Measurements from ENCODE around the gene IVD.
"Not testable (repeated sequence)": the region's sequence is repeated elsewhere in the genome, so short reads cannot be mapped to it uniquely, and the experiment has no call there.

IVD gene

DNA sequence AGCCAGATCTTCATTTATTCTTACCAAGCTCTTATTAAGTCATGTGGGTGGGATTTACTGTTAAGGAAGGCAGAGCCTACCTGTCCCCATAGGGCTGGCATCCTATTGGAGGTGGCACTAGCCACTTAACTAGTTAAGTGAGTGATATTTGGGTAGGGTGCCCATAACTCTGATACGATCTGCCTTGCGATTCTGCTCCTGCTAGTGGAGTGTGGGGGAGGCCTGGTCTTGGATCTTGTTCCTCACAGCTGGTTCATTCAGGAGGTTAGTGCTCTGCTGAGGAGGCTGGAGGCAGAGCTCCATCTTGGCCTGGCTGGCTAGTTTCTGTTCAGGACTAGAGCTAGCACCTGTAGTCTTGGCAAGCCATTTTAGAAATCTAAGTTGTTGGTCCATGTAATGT is 44.5 kb downstream of the IVD start:
- Mint-ChIP-seq H3K27ac (peak overlapping the region; percentile 35), H3K4me1 (peaks cover 67% of the 10 kb centered on the region), H3K4me3 (no peak overlapping the region), H3K9me3 (no peaks in the 10 kb centered on the region), H3K36me3 (no peaks in the 10 kb centered on the region)
- DNase-seq (ENCODE audit: low spot score in 2 of 2) = no peak
- ATAC-seq = no peak

DNA sequence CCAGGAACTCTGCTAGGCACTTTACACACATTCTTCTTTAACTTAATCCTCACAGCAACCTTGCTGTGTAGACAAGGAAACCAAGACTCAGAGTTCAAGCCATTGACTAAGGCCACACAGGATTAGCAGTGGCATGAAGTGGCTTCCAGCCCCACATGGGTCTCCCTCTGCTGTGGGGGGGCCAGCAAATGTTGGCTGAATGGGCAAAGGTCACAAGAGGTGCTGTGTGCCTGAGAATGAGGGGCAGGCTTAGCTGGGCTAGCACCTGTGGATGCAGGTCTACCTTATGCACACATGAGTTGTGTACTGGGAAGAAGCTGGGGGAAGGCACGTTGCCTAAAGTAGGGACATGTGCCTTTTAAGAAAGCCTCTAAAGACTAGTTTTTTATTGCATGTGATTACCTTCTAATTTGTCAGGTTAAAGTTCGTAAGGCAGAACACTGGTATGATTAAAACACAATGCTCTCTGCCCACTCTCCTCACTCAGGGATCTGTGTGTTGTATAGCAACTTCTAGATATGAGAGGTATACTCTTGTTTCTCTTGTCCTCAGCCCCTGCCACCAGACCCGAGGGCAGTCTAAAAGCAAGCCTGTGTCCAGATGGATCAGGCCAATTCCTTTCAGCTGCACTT is 46.0 kb downstream of the IVD start:
- no peaks in the 10 kb centered on the region for H3K36me3 Mint-ChIP-seq
- H3K27ac Mint-ChIP-seq = peak overlapping the region; percentile 89
- DNase-seq (ENCODE audit: low spot score in 2 of 2) (no peak), ATAC-seq (no peak)
- no peaks in the 10 kb centered on the region for H3K9me3 Mint-ChIP-seq
- H3K4me1 Mint-ChIP-seq = peaks cover 73% of the 10 kb centered on the region
- H3K4me3 Mint-ChIP-seq = peak overlapping the region; percentile 44

DNA sequence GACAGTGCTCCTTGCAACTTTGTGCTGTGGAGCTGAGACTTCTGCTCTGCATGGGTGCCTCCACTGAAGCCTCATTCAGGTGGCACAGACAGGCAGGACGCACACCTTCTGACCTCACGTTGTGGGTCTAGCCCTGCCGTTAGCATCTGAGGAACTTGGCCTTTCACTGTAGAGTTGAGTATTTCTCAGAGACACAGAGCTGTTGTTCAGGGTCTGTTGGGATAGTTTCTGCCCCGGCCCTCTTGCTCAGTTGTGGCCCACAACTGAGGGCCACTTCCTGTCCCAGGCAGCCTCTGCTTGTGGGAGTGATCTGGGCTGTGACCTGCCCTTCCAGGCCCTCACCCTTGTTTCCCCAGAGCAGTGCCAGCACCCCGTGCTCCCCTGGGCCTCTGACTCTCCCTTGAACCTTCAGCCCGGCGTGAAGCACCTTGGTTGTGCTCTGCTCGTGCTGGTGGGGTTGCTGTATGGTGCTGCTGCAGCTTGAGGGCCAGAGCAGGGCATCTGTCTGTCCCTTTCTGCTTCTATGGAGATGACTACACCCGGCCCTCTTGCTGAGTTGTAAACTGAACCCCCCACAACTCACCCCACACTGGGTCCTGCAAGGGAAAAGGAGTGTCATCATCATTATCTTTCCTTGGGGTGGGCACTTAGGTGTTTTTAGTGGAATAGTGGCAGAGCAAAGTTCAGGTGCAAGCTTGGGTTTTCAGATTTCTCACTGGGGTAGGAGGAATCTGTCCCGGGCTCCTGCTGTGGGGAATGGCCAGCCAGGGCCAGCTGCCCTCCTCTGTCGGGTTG is 46.9 kb downstream of the IVD start:
- Mint-ChIP-seq H3K9me3 (no peaks in the 10 kb centered on the region), H3K4me1 (peaks cover 79% of the 10 kb centered on the region), H3K36me3 (no peaks in the 10 kb centered on the region), H3K27ac (peak overlapping the region; percentile 89), H3K4me3 (peak overlapping the region; percentile 44)
- ATAC-seq = peak; percentile 79
- no peak for DNase-seq (ENCODE audit: low spot score in 2 of 2)

DNA sequence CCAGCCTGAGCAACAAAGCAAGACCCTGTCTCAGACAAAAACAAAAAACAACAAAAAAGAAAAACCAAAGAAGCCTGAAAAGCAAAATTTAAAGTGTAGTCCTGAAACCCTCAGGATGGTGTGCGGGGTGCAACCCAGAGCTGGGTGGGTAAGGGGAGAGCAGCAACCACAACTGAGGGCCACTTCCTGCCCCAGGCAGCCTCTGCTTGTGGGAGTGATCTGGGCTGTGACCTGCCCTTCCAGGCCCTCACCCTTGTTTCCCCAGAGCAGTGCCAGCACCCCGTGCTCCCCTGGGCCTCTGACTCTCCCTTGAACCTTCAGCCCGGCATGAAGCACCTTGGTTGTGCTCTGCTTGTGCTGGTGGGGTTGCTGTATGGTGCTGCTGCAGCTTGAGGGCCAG is 48.3 kb downstream of the IVD start:
- not testable (repeated sequence) for H3K36me3 Mint-ChIP-seq; H3K9me3 Mint-ChIP-seq; DNase-seq (ENCODE audit: low spot score in 2 of 2)
- Mint-ChIP-seq H3K4me3 (peak overlapping the region; percentile 42), H3K27ac (peak overlapping the region; percentile 89), H3K4me1 (peaks cover 82% of the 10 kb centered on the region)
- ATAC-seq = peak; percentile 73

DNA sequence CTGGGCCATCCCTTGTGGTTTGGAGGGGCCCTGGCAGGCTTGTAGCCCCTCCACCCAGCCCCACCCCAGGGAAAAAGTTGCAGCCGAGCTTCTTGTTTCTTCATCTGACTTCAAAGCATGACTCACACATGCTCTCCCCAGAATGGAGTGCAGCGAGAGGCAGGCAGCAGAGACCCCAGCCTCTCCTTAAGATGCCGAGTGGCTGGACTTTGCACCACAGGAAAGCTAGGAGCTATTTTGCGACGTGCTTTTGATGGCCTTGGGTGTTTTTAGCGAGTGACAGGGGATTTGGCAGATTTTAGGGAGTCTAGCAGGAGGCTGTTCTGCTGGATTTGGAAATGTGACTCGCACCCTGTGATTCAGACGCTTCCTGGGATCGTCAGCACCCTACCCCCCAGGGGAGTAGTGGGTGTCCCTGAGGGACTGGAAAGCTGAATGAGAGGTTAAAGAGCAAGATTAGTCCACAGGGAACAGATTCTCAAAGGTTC is 49.4 kb downstream of the IVD start:
- DNase-seq (ENCODE audit: low spot score in 2 of 2) = no peak
- Mint-ChIP-seq H3K27ac (peak overlapping the region; percentile 89), H3K36me3 (peaks cover 6% of the 10 kb centered on the region), H3K4me1 (peaks cover 74% of the 10 kb centered on the region), H3K9me3 (no peaks in the 10 kb centered on the region), H3K4me3 (peak overlapping the region; percentile 42)
- ATAC-seq = no peak

DNA sequence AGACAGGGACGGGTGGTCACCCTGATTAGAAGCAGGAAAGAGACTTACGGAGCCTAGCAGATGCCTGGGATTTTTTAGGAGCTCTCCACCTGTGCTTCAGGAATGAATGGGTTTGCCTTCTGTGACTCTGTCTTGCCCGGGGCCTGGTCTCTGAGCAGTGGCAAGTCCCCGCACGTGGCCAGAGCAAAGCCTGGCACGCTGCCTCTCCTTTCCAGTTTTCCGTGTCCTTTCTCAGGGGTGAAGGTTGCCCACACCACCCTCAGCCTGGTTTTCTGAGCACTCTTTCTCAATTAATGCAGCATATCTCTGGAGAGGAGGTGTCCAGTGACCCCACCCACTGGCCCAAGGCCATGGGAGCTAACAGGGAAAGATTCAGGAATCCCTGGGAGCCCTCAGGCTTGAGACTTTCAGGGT is 50.7 kb downstream of the IVD start:
- Mint-ChIP-seq H3K27ac (peak overlapping the region; percentile 89), H3K4me3 (no peak overlapping the region), H3K4me1 (peaks cover 61% of the 10 kb centered on the region), H3K9me3 (no peaks in the 10 kb centered on the region), H3K36me3 (peaks cover 7% of the 10 kb centered on the region)
- DNase-seq (ENCODE audit: low spot score in 2 of 2) (no peak), ATAC-seq (no peak)

DNA sequence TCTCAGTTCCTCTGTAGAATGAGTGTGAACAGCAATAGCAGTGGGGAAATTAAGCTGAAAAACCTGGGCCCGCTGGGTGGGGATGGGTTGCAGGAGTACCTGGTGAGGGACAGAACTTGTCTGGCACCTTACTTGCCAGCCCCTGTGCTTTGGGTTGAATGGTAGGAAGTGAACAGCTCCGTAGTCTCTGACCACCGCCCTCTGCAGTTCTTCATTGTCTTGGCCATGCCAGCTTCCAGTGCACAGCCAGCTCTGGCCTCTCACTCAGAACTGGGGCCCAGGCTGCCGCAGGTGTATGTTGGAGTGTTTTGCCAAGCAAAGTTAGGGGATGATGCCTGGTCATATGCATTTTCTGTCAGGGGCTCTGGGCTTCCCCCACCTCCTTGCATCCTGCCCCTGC is 51.1 kb downstream of the IVD start:
- Mint-ChIP-seq H3K4me3 (no peak overlapping the region), H3K9me3 (no peaks in the 10 kb centered on the region), H3K4me1 (peaks cover 57% of the 10 kb centered on the region), H3K36me3 (peaks cover 7% of the 10 kb centered on the region), H3K27ac (peak overlapping the region; percentile 89)
- DNase-seq (ENCODE audit: low spot score in 2 of 2) (no peak), ATAC-seq (no peak)

DNA sequence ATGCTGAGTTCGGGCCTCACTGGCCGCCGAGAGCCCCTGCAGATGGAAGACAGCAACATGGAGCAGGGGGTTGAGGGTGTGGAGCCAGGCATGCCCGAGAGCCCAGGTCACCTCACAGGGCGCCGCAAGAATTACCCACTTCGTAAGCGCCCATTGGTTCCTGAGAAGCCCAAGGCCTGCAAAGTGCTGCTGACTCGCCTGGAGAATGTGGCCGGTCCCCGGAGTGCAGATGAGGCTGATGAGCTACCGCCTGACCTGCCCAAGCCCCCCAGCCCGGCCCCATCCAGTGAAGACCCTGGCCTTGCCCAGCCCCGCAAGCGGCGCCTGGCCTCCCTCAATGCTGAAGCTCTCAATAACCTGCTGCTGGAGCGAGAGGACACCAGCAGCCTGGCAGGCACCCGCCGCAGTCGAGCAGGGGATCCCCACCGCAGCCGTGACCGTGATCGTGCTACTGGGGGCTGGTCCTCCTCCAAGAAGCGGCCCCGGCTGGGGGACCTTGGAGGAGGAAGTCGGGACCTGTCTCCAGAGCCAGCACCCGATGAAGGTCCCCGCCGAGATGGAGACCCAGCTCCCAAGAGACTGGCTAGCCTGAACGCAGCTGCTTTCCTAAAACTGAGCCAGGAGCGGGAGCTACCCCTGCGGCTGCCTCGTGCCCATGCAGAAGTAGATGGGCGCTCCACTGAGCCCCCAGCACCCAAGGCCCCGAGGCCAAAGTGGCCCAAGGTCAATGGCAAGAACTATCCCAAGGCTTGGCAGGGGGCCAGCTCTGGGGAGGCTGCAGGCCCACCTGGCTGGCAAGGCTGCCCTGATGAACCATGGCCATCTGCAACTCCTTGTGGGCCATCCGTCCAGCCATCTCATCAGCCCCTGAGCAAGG is 53.1 kb downstream of the IVD start:
- Mint-ChIP-seq H3K4me3 (no peak overlapping the region), H3K27ac (no peak overlapping the region), H3K9me3 (no peaks in the 10 kb centered on the region), H3K4me1 (peaks cover 37% of the 10 kb centered on the region), H3K36me3 (peaks cover 15% of the 10 kb centered on the region)
- ATAC-seq = no peak
- DNase-seq (ENCODE audit: low spot score in 2 of 2) = no peak

DNA sequence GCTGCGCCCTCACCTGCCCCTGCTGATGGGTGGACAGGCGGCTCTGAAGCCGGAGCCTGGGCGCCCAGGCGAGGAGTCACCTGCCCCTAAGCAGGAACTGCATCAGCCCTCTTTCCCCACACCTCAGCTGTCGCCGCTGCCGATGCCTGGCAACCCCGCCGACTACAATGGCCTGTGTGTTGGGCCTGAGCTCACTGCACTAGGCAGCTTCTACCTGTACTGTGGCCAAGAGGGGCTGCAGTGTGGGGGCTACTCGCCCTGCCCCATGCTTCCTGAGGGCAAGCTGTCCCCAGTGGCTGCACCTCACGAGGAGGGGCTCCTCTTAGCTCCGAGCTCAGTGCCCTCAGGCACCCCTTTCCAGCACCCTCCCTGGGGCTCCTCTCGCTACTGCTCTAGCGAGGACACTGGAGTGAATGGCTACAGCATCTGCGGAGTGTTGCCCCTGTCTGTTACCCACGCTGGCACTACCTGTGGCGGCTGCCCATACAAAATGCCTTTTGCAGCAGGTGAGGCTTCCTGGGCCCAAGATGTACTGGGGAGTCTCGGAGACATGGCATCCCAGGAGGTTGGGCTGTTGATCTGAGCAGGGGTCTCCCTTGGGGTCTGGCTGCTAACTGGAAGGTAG is 53.9 kb downstream of the IVD start:
- Mint-ChIP-seq H3K9me3 (no peaks in the 10 kb centered on the region), H3K4me1 (peaks cover 29% of the 10 kb centered on the region), H3K27ac (peak overlapping the region; percentile 37), H3K4me3 (no peak overlapping the region), H3K36me3 (peaks cover 18% of the 10 kb centered on the region)
- ATAC-seq = no peak
- DNase-seq (ENCODE audit: low spot score in 2 of 2) = no peak

DNA sequence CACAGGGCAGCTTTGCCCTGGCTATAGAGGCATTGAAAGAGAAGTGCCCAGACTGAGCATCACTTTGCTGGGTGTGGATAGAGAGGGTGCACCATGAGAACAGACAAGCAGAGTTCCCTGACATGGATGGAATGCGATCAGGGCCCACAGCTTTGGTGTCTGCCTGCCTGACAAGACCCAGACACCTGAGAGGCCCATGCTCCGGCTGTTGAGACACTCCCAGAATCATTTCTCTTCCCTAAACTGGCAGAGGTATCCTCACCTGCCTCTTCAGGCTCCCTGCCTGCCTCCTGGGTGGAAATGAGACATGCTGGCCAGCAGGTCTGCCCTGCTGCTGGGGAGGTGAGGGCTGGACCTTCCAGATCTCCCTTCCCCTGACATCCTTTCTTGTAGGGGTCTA is 54.8 kb downstream of the IVD start:
- Mint-ChIP-seq H3K4me1 (peaks cover 20% of the 10 kb centered on the region), H3K9me3 (no peaks in the 10 kb centered on the region), H3K4me3 (no peak overlapping the region), H3K36me3 (peaks cover 21% of the 10 kb centered on the region), H3K27ac (peak overlapping the region; percentile 37)
- DNase-seq (ENCODE audit: low spot score in 2 of 2) = no peak
- ATAC-seq = no peak

DNA sequence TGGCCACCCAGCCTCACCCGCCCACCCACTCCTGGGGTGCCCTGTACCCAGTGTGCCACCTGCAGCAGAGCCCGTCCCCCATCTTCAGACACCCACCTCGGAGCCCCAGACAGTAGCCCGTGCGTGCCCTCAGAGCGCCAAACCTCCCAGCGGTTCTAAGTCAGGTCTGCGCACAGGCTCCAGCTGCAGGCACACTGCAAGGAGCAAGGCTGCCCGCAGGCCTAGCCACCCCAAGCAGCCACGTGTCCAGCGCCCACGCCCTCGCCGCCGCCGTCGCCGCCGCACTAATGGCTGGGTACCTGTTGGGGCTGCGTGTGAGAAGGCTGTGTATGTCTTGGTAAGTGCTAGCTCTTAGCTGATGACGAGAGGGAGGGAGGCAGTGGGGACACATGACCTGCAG is 56.4 kb downstream of the IVD start:
- no peak for ATAC-seq

DNA sequence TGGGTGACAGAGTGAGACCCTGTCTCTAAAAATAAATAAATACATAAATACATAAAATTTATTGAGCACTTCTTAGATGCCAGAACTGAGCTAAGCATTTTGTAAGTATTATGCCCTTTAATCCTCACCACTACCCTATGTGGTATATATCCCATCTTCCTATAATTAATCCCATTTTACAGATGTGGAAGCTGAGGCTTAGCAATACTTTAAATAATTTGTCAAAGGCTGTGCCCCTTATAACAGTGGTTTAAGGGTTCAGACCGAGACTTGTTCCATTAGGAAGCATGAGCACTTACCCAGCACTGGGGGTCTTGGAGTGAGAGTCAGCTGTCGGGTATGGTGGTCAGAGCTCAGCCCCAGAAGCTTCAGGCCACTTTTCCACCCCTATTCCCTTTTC is 57.7 kb downstream of the IVD start:
- DNase-seq (ENCODE audit: low spot score in 2 of 2) (no peak), ATAC-seq (no peak)
- Mint-ChIP-seq H3K36me3 (peaks cover 29% of the 10 kb centered on the region), H3K4me3 (no peak overlapping the region), H3K27ac (peak overlapping the region; percentile 48), H3K4me1 (peaks cover 6% of the 10 kb centered on the region), H3K9me3 (no peaks in the 10 kb centered on the region)

More for the DNA sequence above, 56.4 kb downstream of the IVD start:
- H3K27ac Mint-ChIP-seq = no peak overlapping the region
- H3K4me3 Mint-ChIP-seq = no peak overlapping the region
- peaks cover 14% of the 10 kb centered on the region for H3K4me1 Mint-ChIP-seq
- no peak for DNase-seq (ENCODE audit: low spot score in 2 of 2)
- peaks cover 29% of the 10 kb centered on the region for H3K36me3 Mint-ChIP-seq
- no peaks in the 10 kb centered on the region for H3K9me3 Mint-ChIP-seq

DNA sequence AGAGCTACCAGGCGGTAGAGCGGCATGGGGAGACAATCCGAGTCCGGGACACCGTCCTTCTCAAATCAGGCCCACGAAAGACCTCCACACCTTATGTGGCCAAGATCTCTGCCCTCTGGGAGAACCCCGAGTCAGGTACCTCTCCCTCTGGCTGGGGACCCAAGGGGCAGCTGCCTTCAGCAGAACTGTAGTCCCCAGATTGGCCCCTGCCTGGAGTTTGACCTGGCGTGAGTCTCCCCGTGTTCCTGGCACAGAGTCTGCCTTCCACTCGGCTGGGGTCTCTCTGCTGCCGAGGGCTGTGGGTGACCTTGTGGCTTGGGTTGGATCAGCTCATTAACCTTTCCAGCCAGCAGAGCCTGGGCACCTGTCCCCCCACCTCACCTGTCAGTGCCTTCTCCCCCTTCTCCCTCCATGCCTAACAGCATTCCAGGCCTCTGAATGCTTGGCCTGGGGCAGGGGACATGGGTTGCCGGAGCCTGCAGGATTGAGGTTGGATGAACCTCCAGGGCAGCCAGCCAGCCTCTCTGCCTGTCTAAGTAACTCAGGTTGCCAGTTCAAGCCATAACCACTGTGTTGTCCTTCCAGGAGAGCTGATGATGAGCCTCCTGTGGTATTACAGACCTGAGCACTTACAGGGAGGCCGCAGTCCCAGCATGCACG is 58.4 kb downstream of the IVD start:
- Mint-ChIP-seq H3K4me3 (no peak overlapping the region), H3K9me3 (no peaks in the 10 kb centered on the region), H3K4me1 (peaks cover 6% of the 10 kb centered on the region), H3K36me3 (peaks cover 29% of the 10 kb centered on the region), H3K27ac (peak overlapping the region; percentile 52)
- ATAC-seq = no peak
- DNase-seq (ENCODE audit: low spot score in 2 of 2) = no peak

DNA sequence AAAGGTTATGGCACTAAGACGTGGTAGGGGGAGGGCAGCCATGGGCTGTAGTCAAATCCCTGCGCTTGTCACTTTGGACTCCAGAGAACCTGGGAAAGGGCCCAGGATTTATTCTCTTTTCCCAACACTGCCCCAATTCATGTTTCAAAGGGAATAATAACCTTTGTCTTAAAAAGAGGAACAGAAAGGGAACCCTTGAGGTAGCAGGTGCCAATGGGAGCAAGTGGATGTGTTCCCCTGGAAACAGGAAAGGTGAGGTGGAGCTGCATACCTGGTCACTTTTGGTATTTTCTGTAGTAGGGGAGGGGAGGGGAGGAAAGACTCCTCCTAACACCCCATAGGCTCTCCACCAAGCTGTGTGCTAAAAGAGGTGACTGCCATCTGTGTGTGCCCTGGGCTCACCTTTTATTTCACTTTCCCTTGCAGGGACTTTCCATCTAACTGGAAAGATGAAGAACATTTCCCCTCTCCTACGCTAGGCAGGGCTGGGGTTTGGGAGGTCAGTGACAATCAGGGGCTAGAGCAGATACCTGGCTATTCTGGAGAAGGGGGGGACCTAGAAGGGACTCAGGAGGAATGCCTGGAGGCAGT is 59.1 kb downstream of the IVD start:
- peaks cover 6% of the 10 kb centered on the region for H3K4me1 Mint-ChIP-seq
- DNase-seq (ENCODE audit: low spot score in 2 of 2) (no peak), ATAC-seq (no peak)
- no peak overlapping the region for H3K4me3 Mint-ChIP-seq
- no peaks in the 10 kb centered on the region for H3K9me3 Mint-ChIP-seq
- H3K27ac Mint-ChIP-seq = peak overlapping the region; percentile 52
- H3K36me3 Mint-ChIP-seq = peaks cover 25% of the 10 kb centered on the region

All from stimulated activated effector memory CD8-positive, alpha-beta T cell treated with anti-CD3 and anti-CD28 coated beads, Interleukin-12 subunit alpha, Interleukin-12 subunit beta, amount 100 ng/mL, for 72 hours (primary cell).